HG02588 (cell line): ENCODE measurements around the gene SH3BP2.
A peak's percentile ranks its signal among the peaks of the same experiment; 100 is the strongest.

Experiments used
- ATAC-seq: cut with Tn5 transposase; IDR thresholded peaks from one replicate; pipeline ENCODE4 v1.9.1; 2021; ENCODE audit warnings: mild to moderate bottlenecking, moderate library complexity; ENCODE audit not compliant: unreplicated experiment

SH3BP2 gene

GRCh38 chr4:2817701-2818350, 24.9 kb downstream of the SH3BP2 start:
- peak; percentile 36 for ATAC-seq

- ATAC-seq, result no peak
Measured at GRCh38 chr4:2818351-2818939, 25.6 kb downstream of the SH3BP2 start.

- no peak for ATAC-seq
Measured at GRCh38 chr4:2819244-2820215, 26.6 kb downstream of the SH3BP2 start.

GRCh38 chr4:2820216-2820982, 27.5 kb downstream of the SH3BP2 start:
- ATAC-seq, result no peak

GRCh38 chr4:2822461-2823300, 29.8 kb downstream of the SH3BP2 start:
- no peak for ATAC-seq

- no peak for ATAC-seq
Measured at GRCh38 chr4:2823301-2823670, 30.4 kb downstream of the SH3BP2 start.

- ATAC-seq, result no peak
Measured at GRCh38 chr4:2823671-2824328, 30.9 kb downstream of the SH3BP2 start.

- no peak for ATAC-seq
Measured at GRCh38 chr4:2824329-2824835, 31.5 kb downstream of the SH3BP2 start.

GRCh38 chr4:2824836-2825381, 32.0 kb downstream of the SH3BP2 start:
- no peak for ATAC-seq

- no peak for ATAC-seq
Measured at GRCh38 chr4:2825740-2826139, 32.9 kb downstream of the SH3BP2 start.

- no peak for ATAC-seq
Measured at GRCh38 chr4:2827071-2827873, 34.4 kb downstream of the SH3BP2 start.

- no peak for ATAC-seq
Measured at GRCh38 chr4:2827874-2828751, 35.2 kb downstream of the SH3BP2 start.

GRCh38 chr4:2828758-2829181, 35.9 kb downstream of the SH3BP2 start:
- no peak for ATAC-seq

- no peak for ATAC-seq
Measured at GRCh38 chr4:2829321-2829932, 36.5 kb downstream of the SH3BP2 start.

GRCh38 chr4:2829933-2830451, 37.1 kb downstream of the SH3BP2 start:
- no peak for ATAC-seq
